ENCODE measurements around the gene TRIP12.
"Not testable (repeated sequence)": the region's sequence is repeated elsewhere in the genome, so short reads cannot be mapped to it uniquely, and the experiment has no call there.

Gene TRIP12

GRCh38 chr2:229815858-229816257 lies 106.0 kb downstream of the TRIP12 start:
- H3K4me3 Mint-ChIP-seq: no peak overlapping the region
- H3K36me3 Mint-ChIP-seq (ENCODE audit: low read depth): peaks cover 80% of the 10 kb centered on the region
- H3K4me1 Mint-ChIP-seq (ENCODE audit: low read depth): no peaks in the 10 kb centered on the region
- H3K9me3 Mint-ChIP-seq: no peaks in the 10 kb centered on the region
- intact Hi-C loops (cut with micrococcal nuclease): no loop called here
- no peak overlapping the region for H3K27ac Mint-ChIP-seq
- no peaks in the 10 kb centered on the region for H3K27me3 Mint-ChIP-seq

- no peak overlapping the region for H3K4me3 Mint-ChIP-seq
- no peak overlapping the region for H3K27ac Mint-ChIP-seq
- H3K27me3 Mint-ChIP-seq: no peaks in the 10 kb centered on the region
- intact Hi-C loops (cut with micrococcal nuclease): no loop called here
- H3K4me1 Mint-ChIP-seq (ENCODE audit: low read depth): no peaks in the 10 kb centered on the region
- H3K36me3 Mint-ChIP-seq (ENCODE audit: low read depth): peaks cover 82% of the 10 kb centered on the region
- no peaks in the 10 kb centered on the region for H3K9me3 Mint-ChIP-seq
Measured at GRCh38 chr2:229815342-229815741, 106.5 kb downstream of the TRIP12 start.

- no peak overlapping the region for H3K4me3 Mint-ChIP-seq
- intact Hi-C loops (cut with micrococcal nuclease): no loop called here
- no peaks in the 10 kb centered on the region for H3K4me1 Mint-ChIP-seq (ENCODE audit: low read depth)
- no peak overlapping the region for H3K27ac Mint-ChIP-seq
- H3K36me3 Mint-ChIP-seq (ENCODE audit: low read depth): peaks cover 85% of the 10 kb centered on the region
- H3K9me3 Mint-ChIP-seq: no peaks in the 10 kb centered on the region
- H3K27me3 Mint-ChIP-seq: no peaks in the 10 kb centered on the region
Measured at GRCh38 chr2:229810786-229811185, 111.0 kb downstream of the TRIP12 start.

GRCh38 chr2:229805559-229805958 lies 116.2 kb downstream of the TRIP12 start:
- Mint-ChIP-seq H3K9me3 (no peaks in the 10 kb centered on the region), H3K4me3 (no peak overlapping the region), H3K36me3 (ENCODE audit: low read depth) (peaks cover 92% of the 10 kb centered on the region), H3K4me1 (ENCODE audit: low read depth) (no peaks in the 10 kb centered on the region), H3K27me3 (no peaks in the 10 kb centered on the region), H3K27ac (no peak overlapping the region)
- intact Hi-C loops (cut with micrococcal nuclease): loop anchor here (10.0 kb wide), 1 partner anchor 109 kb away; no protein-coding TSS in a partner anchor

- H3K4me3 Mint-ChIP-seq: no peak overlapping the region
- no peaks in the 10 kb centered on the region for H3K9me3 Mint-ChIP-seq
- no peaks in the 10 kb centered on the region for H3K27me3 Mint-ChIP-seq
- no peak overlapping the region for H3K27ac Mint-ChIP-seq
- no peaks in the 10 kb centered on the region for H3K4me1 Mint-ChIP-seq (ENCODE audit: low read depth)
- intact Hi-C loops (cut with micrococcal nuclease): loop anchor here (10.0 kb wide), 1 partner anchor 112 kb away; no protein-coding TSS in a partner anchor
- peaks cover 93% of the 10 kb centered on the region for H3K36me3 Mint-ChIP-seq (ENCODE audit: low read depth)
Measured at GRCh38 chr2:229802785-229803184, 119.0 kb downstream of the TRIP12 start.

GRCh38 chr2:229800997-229801754 lies 120.6 kb downstream of the TRIP12 start:
- Mint-ChIP-seq H3K4me1 (ENCODE audit: low read depth) (no peaks in the 10 kb centered on the region), H3K9me3 (no peaks in the 10 kb centered on the region), H3K4me3 (no peak overlapping the region), H3K27me3 (no peaks in the 10 kb centered on the region), H3K27ac (no peak overlapping the region), H3K36me3 (ENCODE audit: low read depth) (peaks cover 96% of the 10 kb centered on the region)
- intact Hi-C loops (cut with micrococcal nuclease): loop anchor here (10.0 kb wide), 1 partner anchor 114 kb away; no protein-coding TSS in a partner anchor

GRCh38 chr2:229798446-229799155 lies 123.2 kb downstream of the TRIP12 start:
- Mint-ChIP-seq H3K36me3 (ENCODE audit: low read depth) (peaks cover 87% of the 10 kb centered on the region), H3K4me1 (ENCODE audit: low read depth) (no peaks in the 10 kb centered on the region), H3K27ac (peak overlapping the region; percentile 34), H3K4me3 (no peak overlapping the region), H3K27me3 (no peaks in the 10 kb centered on the region), H3K9me3 (no peaks in the 10 kb centered on the region)
- intact Hi-C loops (cut with micrococcal nuclease): no loop called here

GRCh38 chr2:229795058-229795457 lies 126.8 kb downstream of the TRIP12 start:
- intact Hi-C loops (cut with micrococcal nuclease): no loop called here
- H3K4me1 Mint-ChIP-seq (ENCODE audit: low read depth): no peaks in the 10 kb centered on the region
- H3K27me3 Mint-ChIP-seq: no peaks in the 10 kb centered on the region
- H3K4me3 Mint-ChIP-seq: no peak overlapping the region
- H3K27ac Mint-ChIP-seq: no peak overlapping the region
- H3K9me3 Mint-ChIP-seq: no peaks in the 10 kb centered on the region
- peaks cover 83% of the 10 kb centered on the region for H3K36me3 Mint-ChIP-seq (ENCODE audit: low read depth)

DNA sequence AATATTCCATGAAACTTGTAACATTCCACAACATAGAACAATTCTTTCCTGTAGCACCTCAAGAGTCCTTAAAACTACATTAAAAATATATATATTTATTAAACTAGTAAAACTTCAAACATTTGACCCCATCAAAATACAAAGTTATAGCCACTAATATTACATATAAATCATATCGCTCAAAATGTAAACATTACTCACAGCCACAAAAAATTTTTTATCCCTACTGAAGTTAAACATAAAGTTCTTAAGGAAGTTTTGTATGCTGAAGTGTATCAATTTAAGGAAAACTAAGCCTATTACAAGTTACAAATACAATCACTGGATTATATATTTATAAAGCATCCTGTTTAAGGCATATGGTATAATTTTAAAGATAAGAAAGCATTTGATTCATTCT lies 127.2 kb downstream of the TRIP12 start:
- H3K4me3 Mint-ChIP-seq: no peak overlapping the region
- no peaks in the 10 kb centered on the region for H3K4me1 Mint-ChIP-seq (ENCODE audit: low read depth)
- H3K9me3 Mint-ChIP-seq: no peaks in the 10 kb centered on the region
- H3K36me3 Mint-ChIP-seq (ENCODE audit: low read depth): peaks cover 83% of the 10 kb centered on the region
- intact Hi-C loops (cut with micrococcal nuclease): no loop called here
- no peaks in the 10 kb centered on the region for H3K27me3 Mint-ChIP-seq
- H3K27ac Mint-ChIP-seq: no peak overlapping the region

- H3K27ac Mint-ChIP-seq; H3K27me3 Mint-ChIP-seq; H3K9me3 Mint-ChIP-seq; intact Hi-C loops (cut with micrococcal nuclease); H3K4me3 Mint-ChIP-seq; H3K4me1 Mint-ChIP-seq (ENCODE audit: low read depth): not testable (repeated sequence)
- H3K36me3 Mint-ChIP-seq (ENCODE audit: low read depth): peaks cover 96% of the 10 kb centered on the region
Measured at GRCh38 chr2:229786289-229786688, 135.5 kb downstream of the TRIP12 start.

- H3K4me1 Mint-ChIP-seq (ENCODE audit: low read depth): no peaks in the 10 kb centered on the region
- no peak overlapping the region for H3K27ac Mint-ChIP-seq
- no peaks in the 10 kb centered on the region for H3K9me3 Mint-ChIP-seq
- peaks cover 92% of the 10 kb centered on the region for H3K36me3 Mint-ChIP-seq (ENCODE audit: low read depth)
- no peaks in the 10 kb centered on the region for H3K27me3 Mint-ChIP-seq
- no peak overlapping the region for H3K4me3 Mint-ChIP-seq
- intact Hi-C loops (cut with micrococcal nuclease): no loop called here
Measured at GRCh38 chr2:229784791-229785190, 137.0 kb downstream of the TRIP12 start.

DNA sequence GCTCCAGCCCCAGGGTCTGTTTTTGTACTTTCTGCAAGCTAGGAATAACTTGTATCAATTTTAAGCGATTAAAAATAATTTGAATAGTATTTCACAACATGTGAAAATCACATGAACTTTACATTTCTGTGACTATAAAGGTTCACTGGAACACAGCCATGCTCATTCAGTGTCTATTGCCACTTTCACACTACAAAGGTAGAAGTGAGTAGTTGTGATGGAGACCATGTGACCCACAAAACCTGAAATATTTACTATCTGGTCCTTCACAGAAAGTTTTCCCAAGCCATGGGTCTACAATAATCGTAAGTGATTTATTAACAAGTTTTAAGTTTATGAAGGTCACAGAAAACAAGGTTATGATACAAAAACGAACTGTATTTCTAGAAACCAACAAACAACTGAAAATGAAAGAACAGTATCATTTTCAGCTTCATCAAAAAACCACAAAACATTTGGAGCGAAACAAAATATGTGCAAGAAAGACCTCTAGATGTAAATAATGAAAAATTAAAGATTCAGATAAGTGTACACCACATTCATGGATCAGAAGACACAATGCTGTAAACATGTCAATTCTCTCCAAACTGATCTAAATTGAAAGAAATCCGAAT lies 138.6 kb downstream of the TRIP12 start:
- Mint-ChIP-seq H3K36me3 (ENCODE audit: low read depth) (peaks cover 92% of the 10 kb centered on the region), H3K27me3 (no peaks in the 10 kb centered on the region), H3K9me3 (no peaks in the 10 kb centered on the region), H3K27ac (no peak overlapping the region), H3K4me1 (ENCODE audit: low read depth) (no peaks in the 10 kb centered on the region), H3K4me3 (no peak overlapping the region)
- intact Hi-C loops (cut with micrococcal nuclease): no loop called here

DNA sequence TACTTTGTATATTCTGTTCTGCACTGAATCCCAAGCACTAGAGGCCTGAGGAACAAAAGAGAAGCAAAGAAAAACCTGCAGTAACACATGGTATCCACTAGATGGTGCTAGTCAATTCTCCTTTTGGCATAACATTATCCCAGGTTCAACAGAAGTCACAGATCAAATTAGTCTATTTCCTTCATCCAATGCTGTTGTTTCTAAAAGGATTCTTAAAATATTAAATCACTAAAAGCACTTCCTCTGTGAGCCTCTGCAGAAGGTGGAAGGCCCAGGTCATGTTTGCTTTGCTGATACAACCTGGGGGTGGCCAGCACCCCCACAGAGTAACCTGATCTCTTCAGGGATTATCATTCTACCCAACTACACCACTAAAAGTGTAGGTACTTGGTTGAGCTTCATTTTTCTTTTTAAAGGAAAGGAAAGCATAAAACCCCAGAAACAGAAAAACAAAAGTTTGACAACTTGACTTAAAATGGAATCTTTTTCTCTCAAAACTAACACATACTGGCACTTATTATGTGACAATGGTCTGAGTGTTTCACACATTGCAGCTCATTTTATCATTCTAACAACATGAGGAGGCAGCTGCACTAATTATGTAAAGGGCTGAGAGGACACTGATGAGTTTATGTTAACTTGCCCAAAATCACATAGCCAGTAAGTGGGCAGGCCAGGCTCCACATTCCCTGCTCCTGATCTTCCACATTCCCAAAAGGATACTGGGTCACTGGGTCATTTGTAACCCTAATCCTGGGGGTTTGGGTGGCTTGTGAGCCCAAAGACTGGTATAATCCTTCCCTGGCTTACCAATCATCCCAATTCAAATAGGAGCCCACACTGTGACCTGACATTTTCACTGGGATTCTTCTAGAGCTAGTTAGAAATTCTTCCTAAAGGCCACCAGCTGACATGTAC lies 140.7 kb downstream of the TRIP12 start:
- H3K27me3 Mint-ChIP-seq: no peaks in the 10 kb centered on the region
- intact Hi-C loops (cut with micrococcal nuclease): no loop called here
- no peak overlapping the region for H3K4me3 Mint-ChIP-seq
- H3K4me1 Mint-ChIP-seq (ENCODE audit: low read depth): no peaks in the 10 kb centered on the region
- peaks cover 95% of the 10 kb centered on the region for H3K36me3 Mint-ChIP-seq (ENCODE audit: low read depth)
- no peaks in the 10 kb centered on the region for H3K9me3 Mint-ChIP-seq
- H3K27ac Mint-ChIP-seq: no peak overlapping the region

Measured in dendritic cell treated with granulocyte-macrophage colony-stimulating factor and Interleukin-4, amounts not matched to agents 40 ng/mL and 50 ng/mL, for 4 days (primary cell).